ENCODE measurements around the gene NOX5.

GRCh38 chr15:69060041-69060481 is 45.6 kb downstream of the NOX5 start:
- no peak for TF ChIP-seq ZNF331 (CRISPR knock-in tag; IDR thresholded peaks at IDR 0.05)
- no peak for TF ChIP-seq NR2C2 (CRISPR knock-in tag; IDR thresholded peaks at IDR 0.05; ENCODE audit: borderline replicate concordance)
- TF ChIP-seq ZNF121 (CRISPR knock-in tag; IDR thresholded peaks at IDR 0.05) = no peak
- TF ChIP-seq ZBTB26 (CRISPR knock-in tag; IDR thresholded peaks at IDR 0.05; ENCODE audit: borderline replicate concordance) = no peak
- no peak for TF ChIP-seq POLR2A (IDR thresholded peaks at IDR 0.05; ENCODE audit: insufficient read depth in 1 of 2, low read depth in 2 of 2, low read length in 2 of 2)
- TF ChIP-seq NFE2L2 (IDR thresholded peaks at IDR 0.05; ENCODE audit: low read length) = no peak
- no peak for TF ChIP-seq ZNF672 (CRISPR knock-in tag; IDR thresholded peaks at IDR 0.05)
- TF ChIP-seq CEBPB (IDR thresholded peaks at IDR 0.05; ENCODE audit: borderline replicate concordance, low read depth, low read length) = no peak
- no peak for TF ChIP-seq NFIB (CRISPR knock-in tag; IDR thresholded peaks at IDR 0.05; ENCODE audit: borderline replicate concordance)
